Dedifferentiated amniotic fluid mesenchymal stem cell (primary cell): ENCODE data around the gene SF1.
A peak's percentile ranks its signal among the peaks of the same experiment; 100 is the strongest.
"Not testable (repeated sequence)": the region's sequence is repeated elsewhere in the genome, so short reads cannot be mapped to it uniquely, and the experiment has no call there.

Experiments used
- DNase-seq: peaks from one replicate; pipeline ENCODE4 v3.0.0-alpha.2; 2016; ENCODE audit errors: extremely low spot score

Gene SF1

DNA sequence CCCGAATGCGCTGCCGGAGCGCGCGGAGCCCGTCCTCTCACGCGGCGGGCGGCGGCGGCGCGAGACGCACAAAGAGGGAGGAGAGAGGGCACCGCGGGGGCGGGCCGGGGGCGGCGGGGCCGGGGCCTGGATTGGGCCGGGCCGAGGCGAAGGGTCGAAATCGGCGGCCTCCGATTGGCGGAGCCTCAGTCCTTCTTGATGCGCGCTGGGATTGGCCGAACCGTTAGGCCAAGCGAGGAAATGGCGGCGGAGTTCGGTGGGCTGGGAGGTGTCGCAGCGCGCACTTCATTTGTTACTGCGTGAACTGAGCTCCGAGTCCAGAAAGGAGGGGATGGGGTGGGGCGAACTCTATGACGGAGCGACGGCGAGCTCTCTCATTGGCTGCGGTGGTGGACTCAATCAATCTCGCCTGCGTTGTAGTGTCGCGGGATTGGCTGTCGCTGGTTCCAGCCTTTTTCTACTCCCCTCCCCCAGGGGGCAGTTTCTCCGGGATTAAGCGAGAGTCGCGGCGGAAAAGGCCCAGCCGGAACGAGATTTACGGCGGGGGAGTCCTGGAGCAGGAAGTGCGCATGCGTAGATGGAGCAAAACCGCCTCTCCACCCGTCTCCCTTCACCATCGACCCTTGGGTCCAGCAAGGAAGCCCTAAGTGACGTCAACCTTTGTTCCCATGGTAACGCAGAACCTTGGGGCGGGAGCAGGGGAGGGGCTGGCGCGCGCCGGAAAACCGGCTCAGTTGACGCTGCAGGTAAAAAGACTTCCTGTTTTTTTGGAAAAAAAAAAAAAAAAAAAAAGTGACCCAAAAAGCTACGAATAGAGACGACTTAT is at the start of gene SF1:
TSS of gene SF1 (minus strand) at position 70 of the 826 bp plus-strand sequence. CDS start 150 bp downstream, outside the sequence.
- DNase-seq, result peak; percentile 100

- DNase-seq, result no peak
Observed at GRCh38 chr11:64827451-64827839, 49.1 kb upstream of the SF1 start.

DNA sequence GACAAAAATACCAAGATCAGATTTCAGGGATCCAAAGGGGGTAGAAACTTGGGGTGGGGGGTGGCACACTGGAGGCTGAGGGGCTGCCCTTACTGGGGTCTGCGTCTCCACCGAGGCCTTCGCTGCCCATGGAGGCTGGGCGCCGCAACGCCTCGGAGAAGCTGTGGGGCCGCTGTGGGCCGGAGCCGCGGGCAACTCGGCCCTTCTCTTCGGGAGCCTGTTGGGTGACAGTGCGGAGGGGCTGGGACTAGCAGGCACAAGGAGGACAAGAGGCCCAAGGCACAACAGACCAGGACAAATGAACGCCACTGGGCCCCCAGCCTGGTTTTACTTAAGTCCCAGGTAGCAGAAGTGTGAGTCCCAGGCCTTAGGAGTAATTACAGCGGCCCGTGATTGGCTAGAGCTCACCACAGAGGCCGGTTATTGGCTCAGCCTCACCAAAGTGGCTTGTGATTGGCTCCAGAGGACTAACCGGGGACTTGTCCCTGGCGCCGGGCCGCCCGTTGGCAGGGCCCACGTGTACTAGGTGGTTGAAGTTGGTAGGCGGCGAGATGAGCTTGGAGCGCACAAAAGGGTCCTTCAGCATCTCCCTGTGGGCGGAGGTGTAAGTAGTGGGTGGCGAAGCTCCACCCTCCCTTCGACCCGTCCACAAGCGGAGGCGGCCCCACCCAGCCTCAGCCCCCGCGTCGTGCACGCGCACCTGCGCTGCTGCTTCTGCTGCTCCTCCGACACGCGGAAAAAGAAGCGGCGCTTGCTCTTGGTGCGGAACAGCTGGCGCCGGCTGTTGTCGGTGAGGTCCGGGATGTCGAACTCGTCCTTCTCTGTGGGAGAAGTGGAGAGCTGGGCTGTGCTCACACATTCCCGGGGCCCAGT is 48.5 kb upstream of the SF1 start:
- DNase-seq, result no peak

GRCh38 chr11:64826062-64826461 is 47.7 kb upstream of the SF1 start:
- DNase-seq, result no peak

- DNase-seq, result no peak
Observed at GRCh38 chr11:64823568-64824119, 45.3 kb upstream of the SF1 start.

DNA sequence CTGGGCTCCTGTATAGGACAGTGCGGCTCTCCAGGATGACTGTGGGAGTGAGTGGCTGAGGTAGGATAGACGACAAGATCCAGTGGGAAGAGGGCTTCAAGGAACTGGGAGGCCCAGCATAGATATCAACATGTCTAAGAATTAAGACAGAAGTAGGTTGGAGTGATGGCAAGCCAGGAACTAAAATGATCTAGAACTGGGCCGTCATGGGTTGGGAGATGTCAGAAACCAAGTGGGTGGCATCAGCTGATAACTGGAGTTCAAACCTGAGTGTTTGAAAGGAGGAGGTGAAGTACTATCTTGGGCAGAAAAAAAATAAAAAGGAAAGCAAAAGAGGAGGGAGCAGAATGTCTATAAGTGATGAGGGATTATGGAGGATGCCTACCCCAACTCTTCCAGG is 39.1 kb upstream of the SF1 start:
- DNase-seq, result no peak

GRCh38 chr11:64815433-64815832 is 37.1 kb upstream of the SF1 start:
- DNase-seq, result not testable (repeated sequence)

- no peak for DNase-seq
Observed at GRCh38 chr11:64814712-64815187, 36.4 kb upstream of the SF1 start.

DNA sequence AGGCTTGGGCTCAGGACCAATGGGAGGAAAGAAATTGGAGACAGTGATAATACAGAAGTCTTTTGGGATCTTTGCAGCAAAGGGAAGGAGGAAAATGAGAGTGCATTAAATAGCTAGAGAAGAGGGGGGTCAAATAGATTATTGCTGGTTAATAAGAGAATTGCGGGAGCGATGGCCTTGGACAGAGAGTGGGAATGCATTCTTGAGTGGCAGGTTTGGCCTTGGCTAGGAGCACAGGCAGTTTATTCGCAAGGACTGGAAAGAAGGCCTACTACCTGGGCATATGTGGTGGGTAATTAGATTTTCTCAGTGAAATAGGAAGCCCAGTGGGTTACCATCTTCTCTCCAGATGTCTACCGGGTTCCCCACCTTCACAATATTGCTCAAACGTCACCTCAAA is 35.5 kb upstream of the SF1 start:
- no peak for DNase-seq

DNA sequence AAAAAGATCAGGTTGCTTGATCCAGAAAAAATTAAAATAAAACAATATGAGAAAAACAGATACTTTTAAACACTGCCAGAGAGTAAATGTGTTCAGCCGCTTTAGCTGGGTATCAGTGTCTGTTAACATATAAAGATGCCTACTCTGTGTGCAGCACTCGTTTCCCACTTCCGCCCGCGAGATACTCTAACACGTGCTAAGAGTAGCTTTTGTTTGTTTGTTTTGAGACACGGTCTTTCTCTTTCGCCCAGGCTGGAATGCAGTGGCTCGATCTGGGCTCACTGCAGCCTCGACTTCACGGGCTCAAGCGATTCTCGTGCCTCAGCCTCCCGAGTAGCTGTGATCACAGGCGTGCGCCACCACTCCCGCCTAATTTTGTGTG is 32.5 kb upstream of the SF1 start:
- DNase-seq, result peak; percentile 14

- DNase-seq, result peak; percentile 91
Observed at GRCh38 chr11:64810271-64810890, 32.0 kb upstream of the SF1 start, which contains the start of gene MEN1. MEN1 (minus strand) TSS chr11:64810551; CDS start chr11:64810109, 442 bp downstream.

DNA sequence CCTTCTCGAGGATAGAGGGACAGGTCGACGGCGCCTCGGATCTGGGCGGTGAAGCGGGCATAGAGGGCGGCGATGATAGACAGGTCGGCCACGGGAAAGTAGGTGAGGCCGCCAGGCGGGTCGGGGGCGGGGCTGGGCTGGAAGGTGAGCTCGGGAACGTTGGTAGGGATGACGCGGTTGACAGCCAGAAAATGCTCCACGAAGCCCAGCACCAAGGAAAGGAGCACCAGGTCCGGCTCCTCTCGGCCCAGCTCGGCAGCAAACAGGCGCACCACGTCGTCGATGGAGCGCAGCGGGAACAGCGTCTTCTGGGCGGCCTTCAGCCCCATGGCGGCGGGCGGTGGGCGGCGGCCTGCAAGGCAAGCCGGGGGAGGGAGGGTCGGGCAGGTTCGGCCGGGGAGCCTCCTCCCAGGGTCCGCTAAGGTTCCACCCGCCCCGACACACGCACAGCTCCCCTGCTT is 31.5 kb upstream of the SF1 start:
- no peak for DNase-seq

DNA sequence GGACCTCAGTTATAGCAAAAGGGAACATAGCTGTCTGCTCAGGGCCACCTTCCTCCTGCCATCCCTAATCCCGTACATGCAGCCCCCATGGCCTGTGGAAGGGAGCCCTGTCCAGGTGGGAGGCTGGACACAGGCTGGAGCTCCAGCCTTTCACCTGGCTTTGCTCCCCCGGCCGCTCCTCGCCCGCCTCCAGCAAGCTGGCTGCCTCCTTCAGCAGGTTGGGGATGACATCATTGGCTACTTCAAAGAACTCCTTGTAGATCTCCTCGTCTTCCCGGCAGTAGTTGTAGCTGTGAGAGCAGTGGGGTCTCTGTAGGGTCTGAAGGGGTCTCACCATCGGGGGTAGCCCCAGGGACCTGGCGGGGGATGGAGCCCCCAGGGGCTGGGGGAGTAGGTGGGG is 27.1 kb upstream of the SF1 start:
- DNase-seq, result no peak

DNA sequence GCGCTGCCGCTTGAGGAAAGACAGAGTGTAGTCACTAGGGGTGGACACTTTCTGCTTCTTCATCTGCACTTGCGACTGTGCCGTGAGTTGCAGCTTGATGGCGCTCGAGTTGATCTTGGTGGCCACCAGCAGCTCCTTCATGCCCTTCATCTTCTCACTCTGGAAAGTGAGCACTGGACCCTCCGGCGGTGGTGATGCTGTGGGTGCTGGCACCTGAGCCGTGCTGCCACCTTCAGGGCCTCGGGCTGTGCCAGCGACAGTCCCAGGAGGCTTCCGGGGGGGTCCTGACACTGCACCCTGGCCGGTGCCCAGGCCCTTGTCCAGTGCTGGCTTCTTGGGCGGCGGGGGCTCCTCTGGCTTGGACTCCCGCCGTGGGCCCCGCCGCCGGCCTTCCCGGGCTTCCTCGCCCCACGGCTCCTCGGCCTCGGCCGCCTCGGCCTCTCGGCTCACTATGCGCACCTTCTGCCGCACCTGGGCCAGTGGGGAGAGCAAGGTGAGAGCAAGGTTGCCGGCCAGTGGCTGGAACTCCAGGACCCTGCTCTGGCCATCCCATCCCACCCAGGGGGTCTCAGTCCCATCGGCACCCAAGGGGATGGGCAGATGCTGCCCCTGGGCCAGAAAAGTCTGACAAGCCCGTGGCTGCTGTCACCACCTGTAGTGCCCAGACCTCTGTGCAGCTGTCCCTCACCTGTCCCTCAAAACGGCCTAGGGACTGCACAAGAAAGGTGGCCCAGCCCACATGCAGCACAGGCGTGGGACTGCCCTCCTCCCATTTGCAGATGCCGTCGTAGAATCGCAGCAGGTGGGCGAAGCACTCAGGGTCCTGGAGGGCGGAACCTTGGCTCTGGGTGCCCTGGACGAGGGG is 26.2 kb upstream of the SF1 start:
- no peak for DNase-seq

DNA sequence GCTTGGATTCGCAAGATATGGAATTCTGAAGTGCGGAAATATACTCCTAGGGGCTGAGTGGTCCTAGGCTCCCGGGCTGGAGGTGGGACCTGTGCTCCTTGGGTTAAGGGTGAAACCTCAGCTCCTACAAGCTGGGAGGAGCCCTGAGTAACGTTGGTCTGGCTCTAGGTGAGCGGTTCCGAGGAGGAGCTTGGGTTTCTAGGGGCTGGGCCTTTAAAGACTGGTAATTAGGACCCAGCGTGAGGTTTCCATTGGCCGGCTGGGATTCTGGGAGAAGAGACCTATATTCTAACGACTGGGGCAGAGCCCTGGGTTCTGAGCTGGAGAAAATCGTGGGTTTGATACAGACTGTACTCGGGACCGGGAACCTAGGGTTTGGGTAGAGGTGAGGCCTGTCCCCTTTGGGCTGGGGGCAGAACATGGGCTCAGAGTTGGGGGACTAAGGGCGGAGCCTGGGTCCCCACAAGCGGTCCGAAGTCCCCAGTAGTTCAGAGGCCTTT is 25.6 kb upstream of the SF1 start:
- no peak for DNase-seq

DNA sequence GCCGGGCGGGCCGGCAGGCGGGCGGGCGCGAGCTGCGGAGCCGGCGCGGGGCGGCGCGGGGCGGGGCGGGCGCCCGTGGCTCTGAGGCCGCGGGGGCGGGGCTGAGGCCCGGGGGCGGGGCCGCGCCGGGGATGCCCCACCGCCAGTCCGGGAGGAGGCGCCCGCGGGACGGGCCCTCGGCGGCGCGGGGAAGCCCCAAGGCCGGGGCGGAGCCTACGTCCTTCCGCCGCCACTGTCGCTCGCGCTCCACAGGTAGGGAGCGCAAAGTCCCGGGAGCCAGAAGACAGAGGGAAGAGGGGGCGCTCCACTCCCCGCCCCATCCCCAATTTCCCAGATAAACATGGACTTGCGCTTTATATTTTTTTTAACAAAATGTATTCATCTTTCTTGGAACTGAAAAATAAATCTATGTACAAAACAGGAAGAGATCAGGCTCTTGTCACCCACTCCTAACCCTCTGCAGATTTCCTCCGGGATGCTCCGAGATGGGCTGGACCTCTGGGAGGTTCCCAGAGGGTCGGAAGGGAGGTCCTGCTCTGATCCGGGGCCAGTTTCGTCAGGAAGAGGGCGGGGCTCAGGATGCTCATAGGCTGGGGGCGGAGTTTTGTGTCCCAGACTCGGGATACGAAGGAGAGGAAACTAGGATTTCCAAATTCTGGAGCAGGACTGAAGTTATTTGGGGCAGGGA is 25.0 kb upstream of the SF1 start, which contains the start of gene MAP4K2:
TSS of gene MAP4K2 (minus strand) at position 57 of the 688 bp plus-strand sequence. CDS start 65 bp downstream, outside the sequence.
- DNase-seq, result peak; percentile 83

DNA sequence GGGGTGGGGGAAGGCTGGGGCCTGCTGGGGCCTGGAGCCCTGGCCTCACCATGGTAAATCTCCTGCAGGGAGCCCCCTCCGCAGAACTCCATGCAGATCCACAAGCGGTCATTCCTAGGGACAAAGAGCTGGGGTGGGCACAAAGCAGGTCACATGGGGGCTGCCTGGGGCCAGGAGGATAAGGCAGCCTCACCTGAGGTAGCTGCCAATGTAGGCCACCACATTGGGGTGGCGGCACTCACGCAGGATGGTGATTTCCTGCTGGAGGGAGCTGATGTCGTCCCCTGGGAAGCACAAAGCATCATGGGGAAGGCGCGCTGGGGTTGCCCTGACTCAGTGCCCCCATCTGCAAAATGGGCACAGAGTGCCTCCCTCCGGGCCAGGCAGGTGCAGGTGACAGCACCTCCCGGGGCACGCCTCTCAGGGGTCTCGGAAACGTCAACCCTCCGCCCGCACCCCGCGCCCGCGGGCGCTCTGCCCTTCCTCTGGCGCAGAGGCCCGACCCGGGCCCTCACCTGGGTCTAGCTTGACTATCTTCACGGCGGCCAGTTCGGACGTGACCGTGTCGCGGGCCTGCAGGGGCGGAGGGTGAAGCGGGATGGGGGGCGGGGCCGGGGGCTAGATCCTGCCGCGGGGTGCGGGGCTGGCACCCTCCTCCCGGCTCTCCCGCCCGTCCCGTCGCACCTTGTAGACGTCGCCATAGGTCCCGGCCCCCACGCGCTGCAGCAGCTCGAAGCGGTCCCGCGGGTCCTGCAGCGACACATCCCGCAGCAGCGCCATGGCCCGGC is 24.2 kb upstream of the SF1 start:
- no peak for DNase-seq

DNA sequence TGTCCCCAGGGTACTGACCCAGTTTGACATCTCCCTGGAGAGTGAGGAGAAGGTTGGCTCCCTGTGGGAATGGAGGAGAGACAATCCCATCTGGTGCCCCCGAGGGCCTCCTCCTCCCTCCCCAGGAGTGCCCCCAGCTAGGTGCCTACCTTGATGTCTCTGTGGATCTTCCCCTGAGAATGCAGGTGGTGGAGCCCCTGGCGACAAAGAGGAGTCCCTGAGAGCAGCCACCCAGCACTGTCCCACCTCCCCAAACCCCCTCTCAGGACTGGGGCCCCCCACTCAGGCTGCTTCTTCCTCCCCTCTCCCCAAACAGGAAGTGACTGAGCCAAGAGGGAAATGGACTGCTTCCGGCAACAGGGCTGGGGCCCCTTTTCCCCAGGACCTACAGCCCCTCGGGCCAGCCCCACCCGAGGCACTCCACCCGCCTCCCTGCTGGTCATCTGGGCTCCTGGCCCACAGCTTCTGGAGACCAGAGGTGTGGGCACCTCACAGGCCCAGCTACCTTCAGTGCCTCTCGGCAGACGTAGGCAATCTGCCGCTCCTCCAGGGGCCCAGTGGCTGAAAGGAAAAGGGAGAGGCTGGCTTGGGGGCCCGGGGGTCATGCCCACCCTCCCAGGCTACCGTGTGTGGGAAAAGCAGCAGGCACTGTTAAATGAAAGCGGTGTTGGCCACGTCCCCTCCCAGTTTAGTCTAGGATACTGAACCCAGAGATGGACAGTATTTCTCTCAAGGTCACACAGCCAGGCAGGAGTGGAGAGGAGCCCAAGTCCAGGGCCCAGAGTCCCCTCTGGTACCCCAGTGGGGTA is 23.4 kb upstream of the SF1 start:
- DNase-seq, result no peak
